OCI-LY1 (cell line): Measurements from ENCODE around the gene MCU.

Source experiments
- EZH2 ChIP-seq: fragments of 200-600 bp; sonication (generic), shearing (Covaris generic); IDR thresholded peaks from 2 replicates; pipeline ENCODE4 v1.8.0; 2017; ENCODE audit warnings: borderline replicate concordance, mixed run types, mild to moderate bottlenecking, antibody characterized with exemption, low read length, moderate library complexity, mixed read lengths
- TF ChIP-seq, protein P1 (sequence below): fragments of 200-600 bp; sonication (generic), shearing (Covaris generic); IDR thresholded peaks from 2 replicates; pipeline ENCODE4 v1.5.1; 2017; ENCODE audit warnings: mild to moderate bottlenecking, antibody characterized with exemption, low read length, moderate library complexity, mixed read lengths

GRCh38 chr10:72692744-72692993 lies 726 bp downstream of the MCU start:
- TF ChIP-seq, protein P1, sequence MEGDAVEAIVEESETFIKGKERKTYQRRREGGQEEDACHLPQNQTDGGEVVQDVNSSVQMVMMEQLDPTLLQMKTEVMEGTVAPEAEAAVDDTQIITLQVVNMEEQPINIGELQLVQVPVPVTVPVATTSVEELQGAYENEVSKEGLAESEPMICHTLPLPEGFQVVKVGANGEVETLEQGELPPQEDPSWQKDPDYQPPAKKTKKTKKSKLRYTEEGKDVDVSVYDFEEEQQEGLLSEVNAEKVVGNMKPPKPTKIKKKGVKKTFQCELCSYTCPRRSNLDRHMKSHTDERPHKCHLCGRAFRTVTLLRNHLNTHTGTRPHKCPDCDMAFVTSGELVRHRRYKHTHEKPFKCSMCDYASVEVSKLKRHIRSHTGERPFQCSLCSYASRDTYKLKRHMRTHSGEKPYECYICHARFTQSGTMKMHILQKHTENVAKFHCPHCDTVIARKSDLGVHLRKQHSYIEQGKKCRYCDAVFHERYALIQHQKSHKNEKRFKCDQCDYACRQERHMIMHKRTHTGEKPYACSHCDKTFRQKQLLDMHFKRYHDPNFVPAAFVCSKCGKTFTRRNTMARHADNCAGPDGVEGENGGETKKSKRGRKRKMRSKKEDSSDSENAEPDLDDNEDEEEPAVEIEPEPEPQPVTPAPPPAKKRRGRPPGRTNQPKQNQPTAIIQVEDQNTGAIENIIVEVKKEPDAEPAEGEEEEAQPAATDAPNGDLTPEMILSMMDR, result no peak
- no peak for TF ChIP-seq EZH2
